Measurements from ENCODE around the gene RIC8A.

RIC8A gene

GRCh38 chr11:200224-201003, 7.1 kb upstream of the RIC8A start:
- TF ChIP-seq NFIC (IDR thresholded peaks at IDR 0.05) (no peak), RAD21 (IDR thresholded peaks at IDR 0.05; ENCODE audit: low read depth) (no peak), FOXM1 (IDR thresholded peaks at IDR 0.05; ENCODE audit: borderline replicate concordance, low read depth) (no peak), CREB1 (IDR thresholded peaks at IDR 0.05; ENCODE audit: low read depth) (no peak), ZBTB7A (IDR thresholded peaks at IDR 0.05; ENCODE audit: low read depth) (no peak), TAF1 (IDR thresholded peaks at IDR 0.05; ENCODE audit: low read depth) (no peak), TEAD4 (IDR thresholded peaks at IDR 0.05) (no peak), USF1 (IDR thresholded peaks at IDR 0.05) (no peak), MAX (IDR thresholded peaks at IDR 0.05) (no peak), EP300 (IDR thresholded peaks at IDR 0.05; ENCODE audit: borderline replicate concordance) (no peak), CEBPB (IDR thresholded peaks at IDR 0.05) (no peak), YY1 (IDR thresholded peaks at IDR 0.05; ENCODE audit: low read depth) (no peak), EGR1 (IDR thresholded peaks at IDR 0.05) (no peak), TCF12 (IDR thresholded peaks at IDR 0.05; ENCODE audit: low read depth) (no peak), REST (IDR thresholded peaks at IDR 0.05; ENCODE audit: low read depth) (no peak)

DNA sequence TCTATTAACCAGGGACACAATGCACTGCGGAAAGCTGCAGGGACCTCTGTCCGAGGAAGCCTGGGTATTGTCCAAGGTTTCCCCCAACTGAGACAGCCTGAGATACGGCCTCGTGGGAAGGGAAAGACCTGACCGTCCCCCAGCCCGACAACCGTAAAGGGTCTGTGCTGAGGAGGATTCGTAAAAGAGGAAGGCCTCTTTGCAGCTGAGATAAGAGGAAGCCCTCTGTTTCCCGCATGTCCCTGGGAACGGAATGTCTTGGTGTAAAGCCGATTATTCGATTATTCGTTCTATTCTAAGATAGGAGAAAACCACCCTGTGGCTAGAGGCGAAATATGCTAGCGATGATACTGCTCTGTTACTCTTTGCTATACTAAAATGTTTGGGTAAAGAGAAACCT, 5.5 kb upstream of the RIC8A start:
- TF ChIP-seq RAD21 (IDR thresholded peaks at IDR 0.05; ENCODE audit: low read depth) (no peak), TAF1 (IDR thresholded peaks at IDR 0.05; ENCODE audit: low read depth) (no peak), EGR1 (IDR thresholded peaks at IDR 0.05) (no peak), TEAD4 (IDR thresholded peaks at IDR 0.05) (no peak), YY1 (IDR thresholded peaks at IDR 0.05; ENCODE audit: low read depth) (no peak), ZBTB7A (IDR thresholded peaks at IDR 0.05; ENCODE audit: low read depth) (no peak), FOXM1 (IDR thresholded peaks at IDR 0.05; ENCODE audit: borderline replicate concordance, low read depth) (no peak), CREB1 (IDR thresholded peaks at IDR 0.05; ENCODE audit: low read depth) (no peak), MAX (IDR thresholded peaks at IDR 0.05) (no peak), CEBPB (IDR thresholded peaks at IDR 0.05) (no peak), EP300 (IDR thresholded peaks at IDR 0.05; ENCODE audit: borderline replicate concordance) (no peak), NFIC (IDR thresholded peaks at IDR 0.05) (no peak)

DNA sequence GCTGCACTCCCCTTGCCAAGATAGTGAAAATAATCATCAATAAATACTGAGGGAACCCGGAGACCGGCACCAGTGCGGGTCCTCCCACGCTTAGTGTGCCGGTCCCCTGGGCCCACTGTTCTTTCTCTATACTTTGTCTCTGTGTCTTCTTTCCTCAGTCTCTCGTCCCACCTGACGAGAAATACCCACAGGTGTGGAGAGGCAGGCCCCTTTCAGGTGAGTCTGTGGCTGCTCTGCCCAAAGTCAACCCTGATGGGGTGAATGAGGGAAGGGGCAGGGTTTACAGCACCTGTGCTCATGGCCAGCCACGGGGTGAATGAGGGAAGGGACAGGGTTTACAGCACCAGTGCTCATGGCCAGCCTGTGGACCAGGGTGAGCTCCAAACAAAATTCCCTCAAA, 5.0 kb upstream of the RIC8A start:
- TF ChIP-seq TEAD4 (IDR thresholded peaks at IDR 0.05) (no peak), ZBTB7A (IDR thresholded peaks at IDR 0.05; ENCODE audit: low read depth) (no peak), NFIC (IDR thresholded peaks at IDR 0.05) (no peak), TAF1 (IDR thresholded peaks at IDR 0.05; ENCODE audit: low read depth) (no peak), FOXM1 (IDR thresholded peaks at IDR 0.05; ENCODE audit: borderline replicate concordance, low read depth) (no peak), EP300 (IDR thresholded peaks at IDR 0.05; ENCODE audit: borderline replicate concordance) (no peak), CEBPB (IDR thresholded peaks at IDR 0.05) (no peak), MAX (IDR thresholded peaks at IDR 0.05) (no peak), EGR1 (IDR thresholded peaks at IDR 0.05) (no peak), CREB1 (IDR thresholded peaks at IDR 0.05; ENCODE audit: low read depth) (no peak), USF1 (IDR thresholded peaks at IDR 0.05) (no peak), RAD21 (IDR thresholded peaks at IDR 0.05; ENCODE audit: low read depth) (no peak), YY1 (IDR thresholded peaks at IDR 0.05; ENCODE audit: low read depth) (no peak), TCF12 (IDR thresholded peaks at IDR 0.05; ENCODE audit: low read depth) (no peak), REST (IDR thresholded peaks at IDR 0.05; ENCODE audit: low read depth) (no peak)

GRCh38 chr11:203056-203944, 4.2 kb upstream of the RIC8A start:
- no peak for TF ChIP-seq FOXM1 (IDR thresholded peaks at IDR 0.05; ENCODE audit: borderline replicate concordance, low read depth)
- no peak for TF ChIP-seq MAX (IDR thresholded peaks at IDR 0.05)
- TF ChIP-seq RAD21 (IDR thresholded peaks at IDR 0.05; ENCODE audit: low read depth), result no peak
- TF ChIP-seq NFIC (IDR thresholded peaks at IDR 0.05), result no peak

Measured in Ishikawa (cell line).